ENCODE results near the gene COPB2. TPM values are rescaled to one million over a fixed set of nuclear protein-coding genes. Genes with fewer than 3 reads are reported as not detected.

The COPB2 gene
- total RNA-seq, 1 donor from 2014 or later: 171 TPM

DNA sequence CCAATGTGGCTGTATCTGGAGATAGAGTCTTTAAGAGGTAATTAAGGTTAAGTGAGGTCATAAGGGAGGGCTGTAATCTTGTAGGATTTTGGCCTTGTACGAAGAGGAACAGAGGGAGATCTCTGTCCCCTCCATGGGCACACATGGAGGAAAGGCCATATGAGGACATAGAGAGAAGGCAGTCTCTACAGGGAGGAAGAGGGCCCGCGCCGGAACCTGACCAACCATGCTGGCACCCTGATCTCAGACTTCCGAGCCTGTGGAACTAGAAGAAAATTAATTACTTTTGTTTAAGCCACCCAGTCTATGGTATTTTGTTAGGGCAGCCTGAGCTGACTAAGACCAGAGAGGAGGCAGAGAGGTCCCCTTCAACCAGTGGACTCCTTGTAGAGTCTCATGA is 63.3 kb downstream of the COPB2 start:
- FAIRE-seq (no peak), DNase-seq (ENCODE audit: low read depth) (no peak)

GRCh38 chr3:139325551-139325950 is 63.9 kb downstream of the COPB2 start:
- DNase-seq (ENCODE audit: low read depth) (no peak), FAIRE-seq (no peak)
- no peak for TF ChIP-seq CTCF (IDR thresholded peaks at IDR 0.05; ENCODE audit: insufficient read depth, low read length, severe bottlenecking)
- H3K4me3 ChIP-seq (ENCODE audit: low read depth, low read length): no peak overlapping the region
- H3K27me3 ChIP-seq (ENCODE audit: control insufficient read depth, insufficient read depth, low read length): peaks cover 3% of the 10 kb centered on the region
- no peaks in the 10 kb centered on the region for H3K36me3 ChIP-seq (ENCODE audit: control insufficient read depth, insufficient read depth, low read length)

More for the DNA sequence above, 63.3 kb downstream of the COPB2 start:
- Histone ChIP-seq H3K36me3 (ENCODE audit: control insufficient read depth, insufficient read depth, low read length) (no peaks in the 10 kb centered on the region), H3K4me3 (ENCODE audit: low read depth, low read length) (no peak overlapping the region), H3K27me3 (ENCODE audit: control insufficient read depth, insufficient read depth, low read length) (peaks cover 3% of the 10 kb centered on the region)
- TF ChIP-seq CTCF (IDR thresholded peaks at IDR 0.05; ENCODE audit: insufficient read depth, low read length, severe bottlenecking): no peak

- Histone ChIP-seq H3K36me3 (ENCODE audit: control insufficient read depth, insufficient read depth, low read length) (no peaks in the 10 kb centered on the region), H3K27me3 (ENCODE audit: control insufficient read depth, insufficient read depth, low read length) (peaks cover 3% of the 10 kb centered on the region), H3K4me3 (ENCODE audit: low read depth, low read length) (no peak overlapping the region)
- DNase-seq (ENCODE audit: low read depth) (no peak), FAIRE-seq (no peak)
- no peak for TF ChIP-seq CTCF (IDR thresholded peaks at IDR 0.05; ENCODE audit: insufficient read depth, low read length, severe bottlenecking)
Measured at GRCh38 chr3:139324456-139324855, 65.0 kb downstream of the COPB2 start.

DNA sequence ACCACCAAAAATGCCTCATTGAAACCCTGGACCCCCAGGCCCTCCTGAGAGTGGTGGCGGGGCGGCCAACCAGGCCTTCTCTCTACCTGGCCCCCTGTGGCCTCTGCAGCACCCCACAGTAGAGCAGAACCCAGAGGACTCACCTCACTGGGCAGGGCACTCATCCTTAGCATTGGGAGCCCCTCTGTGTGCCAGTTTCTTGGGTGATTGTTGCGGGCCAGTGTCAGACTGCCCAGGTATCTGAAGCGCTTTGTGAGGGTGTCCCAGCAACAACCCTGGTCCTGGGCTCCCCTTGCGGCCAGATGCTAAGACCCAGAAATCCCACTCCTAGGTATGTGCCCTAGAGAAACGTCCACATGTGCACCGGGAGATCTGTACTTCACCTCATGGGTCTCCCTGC is 66.3 kb downstream of the COPB2 start:
- DNase-seq (ENCODE audit: low read depth) (no peak), FAIRE-seq (no peak)
- Histone ChIP-seq H3K4me3 (ENCODE audit: low read depth, low read length) (no peak overlapping the region), H3K27me3 (ENCODE audit: control insufficient read depth, insufficient read depth, low read length) (no peaks in the 10 kb centered on the region), H3K36me3 (ENCODE audit: control insufficient read depth, insufficient read depth, low read length) (no peaks in the 10 kb centered on the region)
- no peak for TF ChIP-seq CTCF (IDR thresholded peaks at IDR 0.05; ENCODE audit: insufficient read depth, low read length, severe bottlenecking)

GRCh38 chr3:139322346-139322745 is 67.1 kb downstream of the COPB2 start:
- FAIRE-seq: no peak
- TF ChIP-seq CTCF (IDR thresholded peaks at IDR 0.05; ENCODE audit: insufficient read depth, low read length, severe bottlenecking): no peak
- no peaks in the 10 kb centered on the region for H3K36me3 ChIP-seq (ENCODE audit: control insufficient read depth, insufficient read depth, low read length)
- no peak overlapping the region for H3K4me3 ChIP-seq (ENCODE audit: low read depth, low read length)
- no peaks in the 10 kb centered on the region for H3K27me3 ChIP-seq (ENCODE audit: control insufficient read depth, insufficient read depth, low read length)
- no peak for DNase-seq (ENCODE audit: low read depth)

GRCh38 chr3:139320551-139321309 is 68.7 kb downstream of the COPB2 start:
- DNase-seq (ENCODE audit: low read depth) (no peak), FAIRE-seq (no peak)
- H3K36me3 ChIP-seq (ENCODE audit: control insufficient read depth, insufficient read depth, low read length): no peaks in the 10 kb centered on the region
- no peaks in the 10 kb centered on the region for H3K27me3 ChIP-seq (ENCODE audit: control insufficient read depth, insufficient read depth, low read length)
- TF ChIP-seq CTCF (IDR thresholded peaks at IDR 0.05; ENCODE audit: insufficient read depth, low read length, severe bottlenecking): no peak
- no peak overlapping the region for H3K4me3 ChIP-seq (ENCODE audit: low read depth, low read length)
